CD4-positive, alpha-beta T cell treated with Interferon gamma for 1 hour (primary cell): ENCODE data around the gene THEM4.

Experiments
- DNase-seq: peaks from one replicate; pipeline ENCODE4 v3.0.0-alpha.2; 2020

The THEM4 gene

GRCh38 chr1:151833172-151833900 is 76.0 kb downstream of the THEM4 start:
- no peak for DNase-seq

GRCh38 chr1:151832318-151832980 is 76.9 kb downstream of the THEM4 start:
- no peak for DNase-seq

GRCh38 chr1:151831605-151832004 is 77.7 kb downstream of the THEM4 start, which contains the start of gene RORC:
Gene RORC (minus strand): TSS chr1:151831802. CDS start chr1:151831764, 38 bp downstream.
- DNase-seq: no peak

GRCh38 chr1:151831256-151831591 is 78.1 kb downstream of the THEM4 start:
- DNase-seq: no peak

GRCh38 chr1:151830055-151830454 is 79.3 kb downstream of the THEM4 start:
- no peak for DNase-seq

- DNase-seq: no peak
These were observed 79.8 kb downstream of the THEM4 start for GRCh38 chr1:151829352-151830046.

- no peak for DNase-seq
These were observed 80.4 kb downstream of the THEM4 start for GRCh38 chr1:151828921-151829320.

GRCh38 chr1:151827853-151828252 is 81.5 kb downstream of the THEM4 start:
- no peak for DNase-seq

- DNase-seq: no peak
These were observed 83.3 kb downstream of the THEM4 start for GRCh38 chr1:151825751-151826660.

GRCh38 chr1:151825204-151825603 is 84.1 kb downstream of the THEM4 start:
- no peak for DNase-seq
